NT2/D1 (cell line): Measurements from ENCODE around the gene STRAP.

ENCODE experiments used
- YY1 ChIP-seq: IDR thresholded peaks from 2 replicates; pipeline ENCODE4 v1.6.1; 2011; ENCODE audit not compliant: insufficient read length, insufficient read depth
- ZNF274 ChIP-seq: IDR thresholded peaks from 2 replicates; pipeline ENCODE4 v1.6.1; 2011; ENCODE audit warnings: mild to moderate bottlenecking, low read depth, low read length

DNA sequence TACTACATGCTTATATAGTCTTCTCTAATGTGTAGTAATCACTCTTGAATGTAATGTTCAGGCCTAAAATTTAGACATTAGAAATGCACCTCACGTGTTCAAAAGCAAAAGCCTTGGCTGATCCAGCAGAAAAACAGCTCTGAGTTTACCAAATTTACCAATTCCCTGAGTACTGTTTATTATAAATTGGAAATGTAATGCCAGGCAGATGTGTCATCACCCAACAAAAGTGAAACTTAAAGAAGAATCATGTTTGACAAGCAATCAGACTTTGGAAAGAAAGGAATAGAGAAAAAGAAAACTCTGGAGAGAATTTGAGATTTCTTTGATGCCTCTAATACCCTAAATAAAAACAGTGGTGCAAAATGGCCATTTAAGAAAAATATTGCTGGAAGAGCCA, 26.5 kb upstream of the STRAP start:
- TF ChIP-seq ZNF274 (no peak), YY1 (no peak)
